ENCODE results near the gene NAA20.

- TF ChIP-seq CTCF (IDR thresholded peaks at IDR 0.05) (peak; percentile 39 to 54 (median 48)), POLR2A (IDR thresholded peaks at IDR 0.05) (no peak), POLR2AphosphoS5 (IDR thresholded peaks at IDR 0.05) (peak; percentile 87 to 89 (median 88))
Observed at GRCh38 chr20:20052074-20052970, 35.2 kb downstream of the NAA20 start, which contains the start of the genes CFAP61 and CRNKL1.

Measured in breast epithelium (tissue), 3 donors.